ENCODE measurements around the gene LTB4R.

Gene LTB4R

GRCh38 chr14:24310646-24311604, at the start of gene LTB4R:
Gene LTB4R, plus strand, starts transcription at chr14:24311502. Its CDS starts 4,150 bp downstream, at chr14:24315652.
- peak; percentile 65 for DNase-seq

- no peak for DNase-seq
Observed at GRCh38 chr14:24261969-24262327, 49.4 kb upstream of the LTB4R start.

- no peak for DNase-seq
Observed at GRCh38 chr14:24262821-24263733, 48.2 kb upstream of the LTB4R start, which contains the start of gene TGM1. Gene TGM1, minus strand, starts transcription at chr14:24263177. Its CDS starts 825 bp downstream, at chr14:24262352.

GRCh38 chr14:24263848-24264247, 47.5 kb upstream of the LTB4R start:
- no peak for DNase-seq

- no peak for DNase-seq
Observed at GRCh38 chr14:24264298-24264697, 47.0 kb upstream of the LTB4R start.

GRCh38 chr14:24266344-24267244, 44.7 kb upstream of the LTB4R start:
- no peak for DNase-seq

GRCh38 chr14:24267516-24267915, 43.8 kb upstream of the LTB4R start:
- no peak for DNase-seq

- no peak for DNase-seq
Observed at GRCh38 chr14:24268225-24268624, 43.1 kb upstream of the LTB4R start.

- no peak for DNase-seq
Observed at GRCh38 chr14:24269368-24269767, 41.9 kb upstream of the LTB4R start.

- no peak for DNase-seq
Observed at GRCh38 chr14:24269910-24270536, 41.3 kb upstream of the LTB4R start.

GRCh38 chr14:24270537-24271133, 40.7 kb upstream of the LTB4R start:
- DNase-seq = no peak

- DNase-seq = peak; percentile 90
Observed at GRCh38 chr14:24271134-24271833, 40.0 kb upstream of the LTB4R start, which contains the start of gene RABGGTA. Gene RABGGTA, minus strand, starts transcription at chr14:24271597. Its CDS starts 482 bp downstream, at chr14:24271115.

- no peak for DNase-seq
Observed at GRCh38 chr14:24271834-24272263, 39.5 kb upstream of the LTB4R start.

GRCh38 chr14:24272467-24272866, 38.8 kb upstream of the LTB4R start:
- no peak for DNase-seq

- no peak for DNase-seq
Observed at GRCh38 chr14:24273422-24273998, 37.8 kb upstream of the LTB4R start.

GRCh38 chr14:24274101-24274543, 37.2 kb upstream of the LTB4R start:
- peak; percentile 28 for DNase-seq

GRCh38 chr14:24277071-24277470, 34.2 kb upstream of the LTB4R start:
- no peak for DNase-seq

GRCh38 chr14:24277606-24278321, 33.5 kb upstream of the LTB4R start:
- DNase-seq = no peak

GRCh38 chr14:24278424-24278823, 32.9 kb upstream of the LTB4R start:
- no peak for DNase-seq
